ENCODE results near the gene STK25.

The STK25 gene

DNA sequence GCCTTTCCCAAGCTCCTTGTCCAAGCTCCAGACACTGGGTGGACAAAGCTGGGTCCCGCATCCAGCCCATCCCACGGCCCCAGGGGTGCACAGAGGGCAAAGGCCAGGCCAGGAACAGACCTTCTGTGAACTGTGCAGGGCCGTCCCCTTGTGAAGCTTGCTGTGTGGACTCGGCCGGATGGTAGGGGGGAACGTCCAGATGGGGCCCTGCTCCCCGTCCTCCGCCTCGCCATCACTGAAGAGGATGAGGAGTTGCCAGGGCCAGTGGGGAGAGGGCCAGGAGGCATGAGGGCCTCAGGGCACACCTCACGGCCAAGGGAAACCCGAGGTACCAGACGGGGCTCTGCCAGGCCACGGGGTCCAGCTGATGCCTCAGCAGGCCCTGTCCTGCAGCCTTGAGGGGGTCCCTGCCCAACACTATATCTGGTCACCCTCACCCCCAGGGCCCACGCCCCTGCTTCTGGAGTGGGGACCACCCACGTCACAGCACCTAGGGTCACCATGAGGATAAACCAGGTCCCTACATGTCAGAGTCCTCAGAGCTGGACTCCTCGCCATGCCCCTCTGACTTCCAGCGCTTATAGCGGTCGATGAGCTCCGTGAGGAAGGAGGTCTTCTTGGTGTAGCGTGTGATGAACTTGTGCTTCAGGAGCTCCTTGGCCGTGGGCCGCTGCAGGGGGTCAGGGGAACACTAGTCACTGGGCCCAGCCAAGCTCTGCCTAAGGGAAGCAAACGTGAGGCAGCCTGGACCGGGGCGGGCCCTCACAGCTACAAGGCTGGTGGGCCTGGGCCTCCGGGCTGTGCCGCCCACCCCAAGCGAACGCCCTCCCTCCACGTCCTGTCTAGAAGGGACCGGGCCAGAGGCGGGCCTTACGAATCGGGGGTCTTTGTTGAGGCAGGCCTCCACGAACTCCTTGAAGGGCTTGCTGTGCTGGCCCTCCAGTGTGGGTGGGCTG, 10.0 kb downstream of the STK25 start:
- no peak overlapping the region for H3K4me3 ChIP-seq (replicated peaks in 1 of 2; ENCODE audit: low read depth in 2 of 2, low read length in 2 of 2)
- TF ChIP-seq, protein P1, sequence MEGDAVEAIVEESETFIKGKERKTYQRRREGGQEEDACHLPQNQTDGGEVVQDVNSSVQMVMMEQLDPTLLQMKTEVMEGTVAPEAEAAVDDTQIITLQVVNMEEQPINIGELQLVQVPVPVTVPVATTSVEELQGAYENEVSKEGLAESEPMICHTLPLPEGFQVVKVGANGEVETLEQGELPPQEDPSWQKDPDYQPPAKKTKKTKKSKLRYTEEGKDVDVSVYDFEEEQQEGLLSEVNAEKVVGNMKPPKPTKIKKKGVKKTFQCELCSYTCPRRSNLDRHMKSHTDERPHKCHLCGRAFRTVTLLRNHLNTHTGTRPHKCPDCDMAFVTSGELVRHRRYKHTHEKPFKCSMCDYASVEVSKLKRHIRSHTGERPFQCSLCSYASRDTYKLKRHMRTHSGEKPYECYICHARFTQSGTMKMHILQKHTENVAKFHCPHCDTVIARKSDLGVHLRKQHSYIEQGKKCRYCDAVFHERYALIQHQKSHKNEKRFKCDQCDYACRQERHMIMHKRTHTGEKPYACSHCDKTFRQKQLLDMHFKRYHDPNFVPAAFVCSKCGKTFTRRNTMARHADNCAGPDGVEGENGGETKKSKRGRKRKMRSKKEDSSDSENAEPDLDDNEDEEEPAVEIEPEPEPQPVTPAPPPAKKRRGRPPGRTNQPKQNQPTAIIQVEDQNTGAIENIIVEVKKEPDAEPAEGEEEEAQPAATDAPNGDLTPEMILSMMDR (IDR thresholded peaks at IDR 0.05; ENCODE audit: low read depth, low read length): no peak

DNA sequence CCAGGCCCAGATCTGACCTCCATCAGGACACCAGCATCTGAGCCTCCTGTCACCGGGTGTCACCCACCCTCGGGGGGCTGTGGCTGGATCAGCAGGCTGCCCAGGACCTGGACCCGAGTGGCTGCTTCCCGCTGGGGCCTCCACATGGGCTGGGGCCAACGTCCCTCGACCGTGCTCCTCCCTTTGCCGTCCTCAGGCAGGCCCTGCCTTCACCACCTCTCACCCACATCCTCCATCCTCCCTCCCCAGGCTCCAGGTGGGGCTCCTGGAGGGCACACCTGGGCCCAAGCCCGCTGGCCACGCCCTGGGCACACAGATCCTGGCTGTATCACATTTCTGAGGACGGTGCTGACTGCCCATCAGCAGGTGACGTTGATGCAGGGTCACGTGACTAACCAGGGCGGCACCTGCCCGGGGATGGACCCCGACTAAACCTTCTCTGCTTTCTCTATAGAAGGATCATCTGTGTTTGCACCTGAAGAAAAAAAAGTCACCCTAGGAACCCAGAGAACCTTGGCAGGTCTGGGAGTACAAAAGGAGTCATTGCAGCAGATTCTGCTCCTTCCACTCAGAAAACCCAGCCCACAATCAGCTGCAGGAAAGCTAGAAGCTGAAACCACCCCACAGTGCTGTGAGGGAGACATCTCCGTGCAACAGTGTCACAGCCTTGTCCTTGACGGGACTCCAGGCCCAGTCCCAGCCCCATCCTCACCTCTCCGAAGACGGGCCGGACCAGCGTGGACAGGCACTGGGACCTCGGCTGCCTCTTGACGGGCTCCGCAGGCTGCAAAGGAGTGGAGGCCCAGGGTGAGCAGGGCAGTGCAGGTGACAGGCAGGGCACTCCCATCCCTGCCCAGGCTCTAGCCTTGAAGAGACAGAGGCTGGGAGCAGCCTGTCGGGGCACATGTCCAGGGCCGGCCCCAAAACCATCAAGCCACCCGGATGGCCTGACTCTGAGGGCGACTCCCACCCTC, 11.2 kb downstream of the STK25 start:
- TF ChIP-seq, protein P1 (IDR thresholded peaks at IDR 0.05; ENCODE audit: low read depth, low read length): no peak
- no peak overlapping the region for H3K4me3 ChIP-seq (replicated peaks in 1 of 2; ENCODE audit: low read depth in 2 of 2, low read length in 2 of 2)
- no peak for DNase-seq (ENCODE audit: low read depth in 2 of 2)

More for the DNA sequence above, 10.0 kb downstream of the STK25 start:
- no peak for DNase-seq (ENCODE audit: low read depth in 2 of 2)

DNA sequence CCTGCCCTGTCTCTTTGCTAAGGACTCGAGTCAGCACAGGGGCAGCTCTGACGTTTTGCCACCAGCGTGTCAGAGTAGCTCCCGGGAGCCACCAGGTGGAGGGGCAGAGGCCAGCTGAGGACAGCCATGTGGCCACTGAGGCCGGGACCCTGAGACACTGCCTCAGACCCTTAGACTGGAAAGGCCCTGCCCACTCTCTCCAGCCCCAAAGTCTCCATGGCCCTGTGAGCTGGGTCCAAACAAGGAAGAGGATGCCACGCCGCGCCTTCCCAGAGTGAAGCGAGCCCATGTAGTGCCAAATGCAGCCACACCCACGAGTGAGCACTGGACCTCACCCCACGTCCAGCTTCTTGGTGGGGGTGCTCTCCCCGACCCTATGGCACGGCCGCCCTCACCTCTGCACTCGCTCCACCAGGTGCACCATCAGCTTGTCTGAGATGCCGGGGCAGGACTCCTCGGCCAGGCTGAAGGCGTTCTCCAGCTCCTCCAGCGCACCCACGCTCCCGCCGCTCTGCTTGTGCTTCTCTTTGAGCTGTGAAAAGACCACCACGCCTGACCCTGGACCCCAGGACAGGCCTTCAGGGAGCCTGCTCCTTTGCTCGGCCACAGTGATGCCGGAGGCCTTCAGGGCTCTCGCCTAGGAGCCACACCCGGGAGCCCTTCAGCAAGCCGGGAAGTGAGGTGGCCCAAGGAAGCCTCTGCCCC, 12.2 kb downstream of the STK25 start:
- no peak for DNase-seq (ENCODE audit: low read depth in 2 of 2)
- TF ChIP-seq, protein P1 (IDR thresholded peaks at IDR 0.05; ENCODE audit: low read depth, low read length): no peak
- no peak overlapping the region for H3K4me3 ChIP-seq (replicated peaks in 1 of 2; ENCODE audit: low read depth in 2 of 2, low read length in 2 of 2)

DNA sequence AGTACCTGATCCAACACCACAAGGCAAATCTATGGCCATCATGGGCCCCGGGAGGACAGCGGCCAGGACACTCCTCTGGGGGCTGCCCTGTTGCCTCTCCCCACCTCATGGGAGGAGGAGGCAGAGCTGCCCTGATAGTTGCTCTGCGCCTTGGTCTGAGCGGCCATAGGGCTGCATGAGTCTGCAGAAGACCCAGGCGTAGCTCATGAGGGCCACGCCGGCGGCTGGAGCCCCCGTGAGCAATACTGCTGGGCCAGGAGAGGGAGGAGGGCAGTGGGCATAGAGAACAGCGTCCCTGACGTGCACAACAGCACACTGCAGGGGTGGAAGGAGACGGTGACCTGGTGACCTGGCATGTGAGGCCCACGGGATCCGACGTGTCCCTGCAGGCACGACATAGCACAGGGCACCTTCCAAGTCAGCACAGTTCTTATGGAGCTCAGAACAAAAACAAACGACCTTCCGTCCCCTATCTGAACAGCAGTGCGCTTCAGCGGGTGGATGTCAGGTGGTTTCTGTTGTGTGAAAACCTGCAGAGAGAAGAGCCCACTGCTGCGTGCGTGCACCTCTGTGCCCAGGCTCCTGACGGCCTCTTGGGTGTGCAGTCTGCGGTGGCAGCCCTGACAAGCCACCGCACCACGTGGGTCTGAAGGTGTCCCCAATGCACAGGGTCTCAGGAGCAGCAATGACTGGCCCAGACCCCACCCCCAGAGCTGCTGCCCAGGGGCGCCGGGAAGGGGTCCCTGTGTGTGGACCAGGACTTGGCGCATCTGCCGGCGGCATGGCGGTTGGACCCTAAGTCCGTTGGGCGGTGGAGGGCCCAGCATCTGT, 13.0 kb downstream of the STK25 start:
- DNase-seq (ENCODE audit: low read depth in 2 of 2): no peak
- TF ChIP-seq, protein P1 (IDR thresholded peaks at IDR 0.05; ENCODE audit: low read depth, low read length): no peak
- no peak overlapping the region for H3K4me3 ChIP-seq (replicated peaks in 1 of 2; ENCODE audit: low read depth in 2 of 2, low read length in 2 of 2)

DNA sequence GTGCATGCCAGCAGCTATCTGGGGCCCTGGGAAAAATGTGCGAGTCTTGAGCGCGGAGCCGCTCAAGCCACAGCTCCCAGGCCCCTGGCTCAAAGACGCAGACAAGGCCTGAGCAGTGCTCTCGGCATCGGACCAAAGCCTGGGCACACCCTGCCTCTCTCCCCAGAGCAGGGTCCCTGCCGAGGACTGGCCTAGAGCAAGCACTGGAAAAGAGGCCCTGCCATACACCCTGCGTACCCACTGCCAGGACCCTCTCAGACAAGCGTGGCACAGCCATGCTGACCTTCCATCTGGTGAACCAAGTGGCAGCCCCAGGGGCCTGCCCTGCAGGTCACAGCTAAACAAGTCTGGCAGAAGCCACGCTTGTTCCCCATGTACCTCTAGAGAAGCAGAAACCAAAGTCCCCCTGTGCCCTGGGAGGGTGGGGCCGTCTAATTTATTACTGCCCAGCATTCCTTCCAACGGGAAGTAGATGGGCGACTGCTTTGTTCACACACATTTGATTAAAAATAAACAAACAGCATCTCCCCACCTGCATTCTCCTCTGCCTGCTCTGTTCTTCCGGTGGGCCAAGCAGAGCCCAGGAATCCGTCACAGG, 14.0 kb downstream of the STK25 start:
- no peak overlapping the region for H3K4me3 ChIP-seq (replicated peaks in 1 of 2; ENCODE audit: low read depth in 2 of 2, low read length in 2 of 2)
- TF ChIP-seq, protein P1 (IDR thresholded peaks at IDR 0.05; ENCODE audit: low read depth, low read length): no peak
- DNase-seq (ENCODE audit: low read depth in 2 of 2): no peak
